GM19351 (cell line): ENCODE measurements around the gene DNAAF8.

ENCODE experiments used
- ATAC-seq: cut with Tn5 transposase; IDR thresholded peaks from one replicate; pipeline ENCODE4 v1.9.1; 2021; ENCODE audit warnings: mild to moderate bottlenecking, moderate library complexity; ENCODE audit not compliant: unreplicated experiment

Gene DNAAF8

DNA sequence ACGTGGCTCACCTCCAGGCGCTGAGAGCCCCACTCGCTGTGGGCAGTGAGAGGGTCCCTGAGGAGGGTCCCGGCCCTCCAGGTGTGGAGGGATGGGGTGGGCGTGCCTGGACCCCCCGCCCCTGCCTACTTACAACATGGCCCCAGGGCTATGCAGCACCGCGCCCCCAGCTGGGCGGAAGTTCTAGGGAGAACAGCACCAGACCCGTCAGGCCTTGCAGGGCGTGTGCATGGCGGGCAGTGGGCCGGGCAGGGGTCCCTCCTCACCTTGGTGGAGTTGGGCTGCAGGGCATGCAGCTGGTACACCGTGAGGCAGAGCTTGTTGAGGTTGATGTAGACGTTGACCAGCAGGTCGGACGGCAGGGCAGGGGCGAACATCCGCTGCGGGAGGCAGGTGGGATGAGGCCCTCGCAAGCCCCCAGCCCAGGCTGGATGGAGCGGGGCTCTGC, 63.5 kb downstream of the DNAAF8 start:
- ATAC-seq: no peak

DNA sequence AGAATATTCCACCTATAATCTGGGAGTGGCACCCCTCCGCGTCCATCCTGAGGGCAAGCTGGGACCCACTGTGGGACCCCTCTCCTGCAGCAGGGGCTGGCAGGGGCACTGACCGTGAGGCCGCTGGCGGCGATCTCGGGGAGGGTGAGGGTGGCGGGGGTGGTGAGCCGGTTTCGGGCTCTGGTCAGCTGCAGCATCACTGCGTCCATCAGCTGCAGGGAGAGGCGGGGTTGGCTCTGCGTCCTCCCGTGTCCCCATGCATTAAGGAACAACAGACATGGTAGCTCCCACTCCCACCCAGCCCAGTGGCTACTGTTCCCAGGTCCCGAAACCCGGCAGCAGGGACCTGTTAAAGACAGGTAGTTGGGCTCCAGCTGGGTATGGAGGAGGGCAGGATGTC, 64.1 kb downstream of the DNAAF8 start:
- ATAC-seq: no peak
